Mucosa of descending colon (tissue), 3 donors: ENCODE measurements around the gene CEP170. TPM values are rescaled to one million over a fixed set of nuclear protein-coding genes. Genes with fewer than 3 reads are reported as not detected.
A peak's percentile ranks its signal among the peaks of the same experiment; 100 is the strongest.

Experiments used
- ATAC-seq: fragments of 200-7000 bp; cut with Tn5 transposase; one replicate; pipeline ENCODE4 v1.9.1; 2020; ENCODE audit warnings: mild to moderate bottlenecking, moderate library complexity
- DNase-seq, 3 donors: peaks; one replicate each; pipeline ENCODE4 v3.0.0-alpha.2; 2020
- H3K36me3 ChIP-seq: fragments of 200-600 bp; one replicate; pipeline ENCODE4 v1.8.0; 2021; ENCODE audit warnings: low read depth, mild to moderate bottlenecking
- H3K4me1 ChIP-seq: fragments of 200-600 bp; one replicate; pipeline ENCODE4 v1.8.0; 2021; ENCODE audit warnings: low read depth, mild to moderate bottlenecking
- H3K4me3 ChIP-seq: fragments of 200-600 bp; one replicate; pipeline ENCODE4 v1.8.0; 2021; ENCODE audit warnings: mild to moderate bottlenecking
- H3K9me3 ChIP-seq: fragments of 200-600 bp; one replicate; pipeline ENCODE4 v1.8.0; 2021; ENCODE audit warnings: mild to moderate bottlenecking
- intact Hi-C, 2 donors: fragments of 100-400 bp; cut with DNase I in 1 of 2; cut with micrococcal nuclease in 1 of 2; formaldehyde crosslinking; loops; one replicate each; pipeline versions ENCODE4 v1.11.0 to v1.11.1; 2022; cut with DNase I, micrococcal nuclease
- total RNA-seq, 3 donors: library from RNA; stranded (reverse); fragmentation: NEBNext Ultra II Directional in 2 of 3; extraction: Animal tissue kit (Norgen Biotek cat#: 25700) in 2 of 3; gene quantifications; one replicate each; pipeline versions ENCODE4 v1.2.1 to v1.2.4, GENCODE V29; 2021 to 2023
- TF ChIP-seq, protein P1 (sequence below): fragments of 200-600 bp; IDR thresholded peaks from one replicate; pipeline ENCODE4 v1.8.0; 2022; ENCODE audit warnings: antibody characterized with exemption, mild to moderate bottlenecking
- donor health status: DM: no; HTN: no; CAD: no; lungs with moderate emphysema.
- donor health status: DM: no; HTN: no; CAD: no.
- donor health status: DM: no; HTN: yes; CAD: no.

Gene CEP170
- total RNA-seq, 3 donors from 2014 or later = 6.2 to 43.8 (median 14.4) TPM

DNA sequence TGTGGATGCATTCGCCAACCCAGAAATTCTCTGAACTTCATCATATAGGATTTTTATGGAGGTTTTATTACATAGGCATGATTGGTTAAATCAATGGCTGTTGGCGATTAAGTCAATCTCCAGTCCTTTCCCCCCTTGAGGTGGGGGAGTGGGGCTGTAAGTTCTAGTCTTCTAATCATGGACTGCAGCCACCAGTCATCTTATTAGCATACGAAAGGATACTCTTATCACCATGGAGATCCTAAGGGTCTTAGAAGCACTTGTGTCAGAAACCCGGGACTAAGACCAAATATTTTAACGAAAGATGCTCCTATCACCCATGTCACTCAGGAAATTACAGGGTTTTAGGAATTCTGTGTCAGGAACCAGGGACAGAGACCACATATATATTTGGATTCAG lies 37.0 kb upstream of the CEP170 start:
- Histone ChIP-seq H3K4me3 (no peak overlapping the region), H3K9me3 (no peaks in the 10 kb centered on the region), H3K4me1 (no peaks in the 10 kb centered on the region), H3K36me3 (no peaks in the 10 kb centered on the region)
- intact Hi-C loops = no loop called here
- DNase-seq (no peak), ATAC-seq (no peak)
- TF ChIP-seq, protein P1, sequence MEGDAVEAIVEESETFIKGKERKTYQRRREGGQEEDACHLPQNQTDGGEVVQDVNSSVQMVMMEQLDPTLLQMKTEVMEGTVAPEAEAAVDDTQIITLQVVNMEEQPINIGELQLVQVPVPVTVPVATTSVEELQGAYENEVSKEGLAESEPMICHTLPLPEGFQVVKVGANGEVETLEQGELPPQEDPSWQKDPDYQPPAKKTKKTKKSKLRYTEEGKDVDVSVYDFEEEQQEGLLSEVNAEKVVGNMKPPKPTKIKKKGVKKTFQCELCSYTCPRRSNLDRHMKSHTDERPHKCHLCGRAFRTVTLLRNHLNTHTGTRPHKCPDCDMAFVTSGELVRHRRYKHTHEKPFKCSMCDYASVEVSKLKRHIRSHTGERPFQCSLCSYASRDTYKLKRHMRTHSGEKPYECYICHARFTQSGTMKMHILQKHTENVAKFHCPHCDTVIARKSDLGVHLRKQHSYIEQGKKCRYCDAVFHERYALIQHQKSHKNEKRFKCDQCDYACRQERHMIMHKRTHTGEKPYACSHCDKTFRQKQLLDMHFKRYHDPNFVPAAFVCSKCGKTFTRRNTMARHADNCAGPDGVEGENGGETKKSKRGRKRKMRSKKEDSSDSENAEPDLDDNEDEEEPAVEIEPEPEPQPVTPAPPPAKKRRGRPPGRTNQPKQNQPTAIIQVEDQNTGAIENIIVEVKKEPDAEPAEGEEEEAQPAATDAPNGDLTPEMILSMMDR = no peak

DNA sequence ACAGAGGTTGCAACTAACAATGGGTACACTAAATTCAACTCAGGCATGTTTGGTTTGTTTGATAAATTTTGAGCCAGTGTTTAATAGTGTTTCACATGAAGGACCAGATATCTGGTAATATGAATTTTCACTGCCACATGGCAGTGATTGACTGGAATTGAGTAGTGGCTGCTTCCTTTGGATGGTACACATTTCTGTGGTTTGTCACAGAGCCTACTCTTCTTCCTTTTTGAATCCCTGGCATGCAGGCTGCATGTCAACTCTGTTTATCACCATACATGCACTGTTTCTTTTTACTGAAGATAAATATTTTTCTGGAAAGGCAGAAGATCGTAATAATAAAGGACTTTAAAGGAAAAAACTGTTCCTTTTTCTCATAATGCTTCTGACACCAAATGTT lies 36.2 kb upstream of the CEP170 start:
- no peak for ATAC-seq
- intact Hi-C loops = no loop called here
- no peaks in the 10 kb centered on the region for H3K36me3 ChIP-seq
- H3K9me3 ChIP-seq = no peaks in the 10 kb centered on the region
- H3K4me3 ChIP-seq = no peak overlapping the region
- no peak for DNase-seq
- TF ChIP-seq, protein P1 = no peak
- H3K4me1 ChIP-seq = no peaks in the 10 kb centered on the region

DNA sequence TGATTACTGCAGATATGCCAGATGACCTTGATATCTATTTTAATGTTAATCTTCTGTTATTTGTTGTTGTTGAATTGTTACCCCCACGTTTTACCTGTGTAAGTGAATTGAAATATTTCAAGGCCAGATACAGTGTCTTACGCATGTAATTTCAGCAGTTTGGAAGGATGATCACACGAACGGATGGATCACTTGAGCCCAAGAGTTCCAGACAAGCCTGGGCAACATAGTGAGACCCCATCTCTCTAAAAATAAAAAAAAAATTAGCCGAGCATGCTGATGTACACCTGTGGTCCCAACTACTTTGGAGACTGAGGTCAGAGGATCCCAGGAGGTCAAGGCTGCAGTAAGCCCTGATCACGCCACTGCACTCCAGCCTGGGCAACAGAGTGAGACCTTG lies 33.0 kb upstream of the CEP170 start:
- no peaks in the 10 kb centered on the region for H3K4me1 ChIP-seq
- DNase-seq = no peak
- no peaks in the 10 kb centered on the region for H3K36me3 ChIP-seq
- intact Hi-C loops = no loop called here
- H3K9me3 ChIP-seq = no peaks in the 10 kb centered on the region
- ATAC-seq = no peak
- TF ChIP-seq, protein P1 = no peak
- no peak overlapping the region for H3K4me3 ChIP-seq

DNA sequence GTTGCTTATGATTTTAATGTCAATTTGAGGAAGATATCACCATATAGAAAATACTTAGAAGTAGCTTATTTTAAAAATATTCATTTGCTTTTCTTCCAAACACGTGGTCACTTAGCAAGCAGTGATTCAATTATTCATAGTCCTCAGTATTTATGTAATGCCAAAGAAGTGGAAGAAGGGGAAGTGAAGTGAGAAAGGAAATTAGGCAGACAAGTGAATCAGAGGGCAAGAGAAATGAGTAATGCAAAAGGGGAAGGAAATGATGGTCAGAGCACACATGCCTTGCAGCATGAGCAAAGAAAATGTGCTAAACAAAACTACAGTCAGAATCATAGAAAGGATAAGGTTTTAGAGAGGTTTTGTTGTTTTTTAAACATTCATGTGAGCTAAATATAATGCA lies 32.6 kb upstream of the CEP170 start:
- Histone ChIP-seq H3K9me3 (no peaks in the 10 kb centered on the region), H3K4me3 (no peak overlapping the region), H3K4me1 (no peaks in the 10 kb centered on the region), H3K36me3 (no peaks in the 10 kb centered on the region)
- DNase-seq (no peak), ATAC-seq (peak; percentile 66)
- intact Hi-C loops = no loop called here
- TF ChIP-seq, protein P1 = no peak

DNA sequence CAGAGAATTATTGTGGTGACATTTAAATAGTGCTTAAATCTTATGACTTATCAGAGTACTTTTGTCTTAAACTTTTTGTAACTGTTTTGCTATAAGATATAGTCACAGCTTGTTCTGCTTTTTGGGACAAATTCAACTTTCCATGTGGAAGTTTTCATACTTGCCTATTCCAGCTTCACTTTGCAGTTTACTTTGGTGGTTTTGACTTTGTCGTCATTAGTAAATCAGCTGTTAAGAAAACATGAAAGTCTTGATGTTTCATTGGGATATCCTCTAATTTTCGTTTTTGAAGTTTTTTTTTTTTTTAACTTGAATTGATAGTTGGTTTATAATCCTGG lies 32.0 kb upstream of the CEP170 start:
- intact Hi-C loops = no loop called here
- TF ChIP-seq, protein P1 = no peak
- H3K36me3 ChIP-seq = no peaks in the 10 kb centered on the region
- DNase-seq (no peak), ATAC-seq (no peak)
- no peaks in the 10 kb centered on the region for H3K4me1 ChIP-seq
- H3K4me3 ChIP-seq = no peak overlapping the region
- no peaks in the 10 kb centered on the region for H3K9me3 ChIP-seq

DNA sequence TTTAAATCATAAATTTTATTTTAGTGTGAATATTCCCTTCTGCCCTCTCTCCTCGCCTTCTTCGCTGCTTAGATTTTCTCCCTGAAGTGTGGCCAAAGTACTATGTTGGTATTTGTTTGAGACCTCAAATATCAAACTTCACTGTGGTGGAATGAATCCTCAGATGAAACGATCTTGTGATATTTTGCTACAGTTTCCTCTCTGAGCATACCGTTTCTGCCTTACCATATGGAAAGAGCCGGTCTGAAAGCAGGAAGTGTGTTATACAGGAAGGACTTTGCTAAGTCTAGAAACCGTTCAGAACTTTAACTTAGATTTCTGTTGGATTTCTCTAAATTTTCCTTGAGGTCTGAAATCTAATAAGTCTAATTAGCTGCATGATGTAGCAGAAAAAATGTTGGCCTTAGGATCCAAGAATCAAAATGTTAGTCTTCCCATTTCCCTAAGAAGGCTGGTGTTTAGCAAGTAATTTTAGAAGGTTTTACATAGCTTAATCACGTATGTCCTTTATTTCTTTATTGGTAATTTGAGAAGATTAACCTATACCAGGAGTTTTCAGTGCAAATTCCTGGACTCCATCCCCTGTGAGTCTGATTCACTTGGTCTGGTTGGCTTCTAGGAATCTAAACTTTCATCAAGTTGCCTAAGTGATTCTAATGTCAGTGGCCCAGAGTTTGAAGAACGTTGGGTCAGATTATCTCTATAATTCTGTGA lies 31.5 kb upstream of the CEP170 start:
- DNase-seq (no peak), ATAC-seq (no peak)
- Histone ChIP-seq H3K9me3 (no peaks in the 10 kb centered on the region), H3K4me1 (no peaks in the 10 kb centered on the region), H3K36me3 (no peaks in the 10 kb centered on the region), H3K4me3 (no peak overlapping the region)
- intact Hi-C loops = no loop called here
- TF ChIP-seq, protein P1 = no peak
